HepG2 (cell line): ENCODE data around the gene KIFAP3. TPM values are rescaled to one million over a fixed set of nuclear protein-coding genes. Genes with fewer than 3 reads are reported as not detected.

ENCODE experiments used
- ATAC-seq: fragments of 200-7000 bp; cut with Tn5 transposase; 3 replicates; pipeline ENCODE4 v1.9.1; 2020; ENCODE audit warnings: mild to moderate bottlenecking, moderate library complexity
- Bru-seq: library from RNA; stranded (reverse); fragments of 400-500 nt; gene quantifications from one replicate; lab custom pipeline; 2021; lab: Mats Ljungman, UMichigan
- BruChase-seq, 2 experiments: library from RNA; stranded (reverse); fragments of 400-500 nt; gene quantifications; one replicate each; lab custom pipeline; 2021; lab: Mats Ljungman, UMichigan
- BruUV-seq: library from RNA; stranded (reverse); fragments of 400-500 nt; replicated peaks from 2 replicates; lab custom pipeline; 2021; lab: Mats Ljungman, UMichigan
- CTCF ChIA-PET: fragments of 300-600 bp; formaldehyde crosslinking; extraction: SDS; loops from one replicate; lab custom pipeline; 2021; ENCODE audit warnings: low total read pairs, inconsistent platforms, low intra/inter-chr PET ratio; lab: Yijun Ruan, JAX
- POLR2A ChIA-PET: fragments of 350-600 bp; sonication (Branson Sonifier 250); formaldehyde crosslinking; loops from one replicate; lab custom pipeline; 2020; ENCODE audit warnings: antibody characterized with exemption, inconsistent platforms; lab: Yijun Ruan, JAX
- DNase-seq: peaks from one replicate; pipeline ENCODE4 v3.0.0-alpha.2; 2015; ENCODE audit warnings: low spot score
- FAIRE-seq: peaks from 3 replicates; lab custom pipeline; 2011; peaks lifted over from hg19 to GRCh38; lab: Jason Lieb, UNC
- H2AFZ ChIP-seq: one replicate; pipeline ENCODE4 v1.6.1; 2011; ENCODE audit warnings: low read length, inconsistent platforms
- H3K27ac ChIP-seq: fragments of 300-600 bp; 3 replicates; pipeline ENCODE4 v1.8.0; 2011; ENCODE audit warnings: mixed run types, mild to moderate bottlenecking, mixed read lengths, low read length, inconsistent platforms; ENCODE audit not compliant: insufficient read depth; ENCODE audit errors: extremely low read length
- H3K27me3 ChIP-seq, 2 experiments: fragments of 200-600 bp in 1 of 2; 2 replicates in 1 of 2; 3 replicates in 1 of 2; pipeline versions ENCODE4 v1.6.0 to v1.8.0; 2011; ENCODE audit warnings: low read length in 2 of 2, mild to moderate bottlenecking in 2 of 2, moderate library complexity in 2 of 2, inconsistent platforms in 1 of 2; ENCODE audit not compliant: insufficient read depth in 2 of 2, control insufficient read depth in 1 of 2
- H3K36me3 ChIP-seq, 2 experiments: fragments of 200-600 bp in 1 of 2; replicated peaks in 1 of 2; 2 replicates in 1 of 2; 3 replicates in 1 of 2; pipeline versions ENCODE4 v1.5.1 to v1.8.0; 2011; ENCODE audit warnings: low read length in 2 of 2, inconsistent platforms in 1 of 2; ENCODE audit not compliant: insufficient read depth in 2 of 2, control insufficient read depth in 1 of 2
- H3K4me1 ChIP-seq: 2 replicates; pipeline ENCODE4 v1.5.1; 2012; ENCODE audit warnings: low read length, inconsistent platforms; ENCODE audit not compliant: insufficient read depth
- H3K4me2 ChIP-seq: 2 replicates; pipeline ENCODE4 v1.6.0; 2011; ENCODE audit warnings: low read depth, low read length, inconsistent platforms
- H3K4me3 ChIP-seq, 3 experiments: fragments of 200-600 bp in 1 of 3; sonication (generic), shearing (Covaris generic) in 1 of 3; replicated peaks in 1 of 3; 2 replicates each; pipeline ENCODE4 v1.5.1; 2011 to 2016; ENCODE audit warnings: low read length in 3 of 3, inconsistent platforms in 2 of 3, low read depth in 2 of 3, mild to moderate bottlenecking in 2 of 3, control low read depth in 1 of 3, mixed read lengths in 1 of 3; ENCODE audit not compliant: insufficient read depth in 1 of 3
- H3K79me2 ChIP-seq: one replicate; pipeline ENCODE4 v1.6.1; 2011; ENCODE audit warnings: low read length, inconsistent platforms; ENCODE audit not compliant: insufficient read depth
- H3K9ac ChIP-seq: 2 replicates; pipeline ENCODE4 v1.6.0; 2011; ENCODE audit warnings: mild to moderate bottlenecking, low read depth, low read length, inconsistent platforms; ENCODE audit not compliant: insufficient read depth
- H3K9me3 ChIP-seq: 2 replicates; pipeline ENCODE4 v1.5.1; 2012; ENCODE audit warnings: mild to moderate bottlenecking, low read length
- H4K20me1 ChIP-seq: 2 replicates; pipeline ENCODE4 v1.6.0; 2011; ENCODE audit warnings: inconsistent platforms, mild to moderate bottlenecking, low read length, moderate library complexity; ENCODE audit not compliant: insufficient read depth
- DBP ChIP-seq: sonication (generic); formaldehyde crosslinking; IDR thresholded peaks from 2 replicates; pipeline ENCODE4 v1.4.0; 2020; ENCODE audit warnings: missing genetic modification reagents; ENCODE audit errors: not compliant biosample characterization
- FOSL1 ChIP-seq: sonication (generic); formaldehyde crosslinking; IDR thresholded peaks from 2 replicates; pipeline ENCODE4 v1.9.0; 2021; ENCODE audit warnings: missing genetic modification reagents, borderline replicate concordance
- JUND ChIP-seq: sonication (generic); formaldehyde crosslinking; IDR thresholded peaks from 2 replicates; pipeline ENCODE4 v1.8.0; 2022; ENCODE audit warnings: mild to moderate bottlenecking, missing genetic modification reagents
- KLF16 ChIP-seq, 2 experiments: sonication (generic) in 1 of 2; formaldehyde crosslinking in 1 of 2; IDR thresholded peaks; 2 replicates each; pipeline versions ENCODE4 v1.6.1 to v1.8.0; 2016 to 2023; ENCODE audit warnings: missing genetic modification reagents in 2 of 2, missing compliant biosample characterization in 1 of 2
- MAFF ChIP-seq: IDR thresholded peaks from 2 replicates; pipeline ENCODE4 v1.6.1; 2011; ENCODE audit warnings: low read depth, low read length, improper control_type of control experiment
- MLX ChIP-seq: IDR thresholded peaks from 2 replicates; pipeline ENCODE4 v1.6.1; 2016
- NAIF1 ChIP-seq: sonication (generic); formaldehyde crosslinking; IDR thresholded peaks from 2 replicates; pipeline ENCODE4 v1.5.0; 2020; ENCODE audit warnings: mild to moderate bottlenecking, missing genetic modification reagents, borderline replicate concordance
- NFKBIZ ChIP-seq: IDR thresholded peaks from 2 replicates; pipeline ENCODE4 v1.6.1; 2018; ENCODE audit warnings: missing genetic modification reagents, missing compliant biosample characterization
- NKX3-1 ChIP-seq: sonication (generic); formaldehyde crosslinking; IDR thresholded peaks from 2 replicates; pipeline ENCODE4 v1.5.0; 2020; ENCODE audit warnings: missing genetic modification reagents
- TCF7 ChIP-seq: sonication (generic); IDR thresholded peaks from 2 replicates; pipeline ENCODE4 v1.6.1; 2016; ENCODE audit warnings: antibody characterized with exemption, low read depth
- ZNF530 ChIP-seq: sonication (generic); formaldehyde crosslinking; IDR thresholded peaks from 2 replicates; pipeline ENCODE4 v1.5.0; 2020; ENCODE audit warnings: low read depth, mild to moderate bottlenecking, missing genetic modification reagents
- ZNF775 ChIP-seq: sonication (generic); formaldehyde crosslinking; IDR thresholded peaks from 2 replicates; pipeline ENCODE4 v1.4.0; 2020; ENCODE audit warnings: missing genetic modification reagents, mild to moderate bottlenecking, moderate library complexity, borderline replicate concordance
- ZSCAN12 ChIP-seq: sonication (generic); formaldehyde crosslinking; IDR thresholded peaks from 2 replicates; pipeline ENCODE4 v1.9.0; 2021; ENCODE audit warnings: mild to moderate bottlenecking, missing genetic modification reagents
- WGBS: methylation state at CpG from one replicate; pipeline ENCODE4 v1.1.6; 2017; ENCODE audit warnings: low lambda C conversion rate; 5-methylcytosine and 5-hydroxymethylcytosine counted together
- in situ Hi-C: cut with HindIII; loops from 2 replicates; pipeline ENCODE4 v1.10.0; 2017; ENCODE audit warnings: low pct_unique_long_range_greater_than_20kb; ENCODE audit not compliant: extremely low pct_ligation_motif_present
- intact Hi-C: fragments of 100-400 bp; cut with micrococcal nuclease; formaldehyde crosslinking; loops from one replicate; pipeline ENCODE4 v1.10.0; 2022; ENCODE audit not compliant: unreplicated experiment
- long read RNA-seq, 2 experiments: library from RNA in 1 of 2; library from polyadenylated mRNA in 1 of 2; stranded (forward) in 1 of 2; unstranded in 1 of 2; transcript quantifications; one replicate each; pipeline ENCODE4 v2.0.0, GENCODE V29; 2019 to 2022
- polyA minus RNA-seq, 3 experiments: library from RNA; depleted of rRNA, polyadenylated mRNA; stranded (reverse); fragments of >200 nt; gene quantifications; 2 replicates each; pipeline ENCODE4 v1.2.3, GENCODE V29; 2011; ENCODE audit warnings: low replicate concordance in 1 of 3
- polyA plus RNA-seq, 8 experiments: library from polyadenylated mRNA; depleted of rRNA in 3 of 8; stranded (reverse) in 7 of 8; unstranded in 1 of 8; fragments of >200 nt; fragmentation: Illumina TruSeq in 4 of 8; extraction: Trizol in 4 of 8; gene quantifications; 2 replicates each; pipeline versions ENCODE4 v1.2.1 to v1.2.3, GENCODE V29; 2011 to 2016; ENCODE audit warnings: low read depth in 4 of 8, missing spikeins in 1 of 8, mixed read lengths in 1 of 8; ENCODE audit not compliant: insufficient read depth in 1 of 8
- total RNA-seq, 5 experiments: library from RNA; depleted of rRNA; stranded (reverse); fragments of >200 nt; fragmentation: Illumina TruSeq; extraction: Trizol; gene quantifications; 2 replicates each; pipeline ENCODE4 v1.2.3, GENCODE V29; 2016; ENCODE audit warnings: low read depth in 1 of 5
- TF ChIP-seq, protein P1 (sequence below): IDR thresholded peaks from 2 replicates; pipeline ENCODE4 v1.6.1; 2016; ENCODE audit warnings: mild to moderate bottlenecking

The KIFAP3 gene
- total RNA-seq (2016; rRNA removed; fragmentation: Illumina TruSeq; extraction: Trizol) = 10.0 and 13.1 TPM in 2 replicates
- total RNA-seq (2016; cell fraction: cytosol; rRNA removed; fragmentation: Illumina TruSeq; extraction: Trizol; ENCODE audit: low read depth) = 5.7 and 6.3 TPM in 2 replicates
- total RNA-seq (2016; cell fraction: insoluble cytoplasmic fraction; rRNA removed; fragmentation: Illumina TruSeq; extraction: Trizol) = 10.0 and 12.5 TPM in 2 replicates
- total RNA-seq (2016; cell fraction: membrane; rRNA removed; fragmentation: Illumina TruSeq; extraction: Trizol) = 4.5 and 5.4 TPM in 2 replicates
- 9.2 and 9.6 TPM in 2 replicates for total RNA-seq (2016; cell fraction: nucleus; rRNA removed; fragmentation: Illumina TruSeq; extraction: Trizol)
- 3.2 and 3.4 TPM in 2 replicates for polyA plus RNA-seq (2011; rRNA removed)
- 1.6 and 2.8 TPM in 2 replicates for polyA plus RNA-seq (2011; cell fraction: cytosol; rRNA removed)
- 1.2 and 1.6 TPM in 2 replicates for polyA plus RNA-seq (2011; cell fraction: nucleus; rRNA removed)
- polyA plus RNA-seq (2012) = 5.4 and 6.5 TPM in 2 replicates
- 0.51 and 0.55 TPM in 2 replicates for polyA plus RNA-seq (2016; cell fraction: cytosol; fragmentation: Illumina TruSeq; extraction: Trizol; ENCODE audit: low read depth)
- 10.5 TPM in 2 replicates for polyA plus RNA-seq (2016; cell fraction: insoluble cytoplasmic fraction; fragmentation: Illumina TruSeq; extraction: Trizol; ENCODE audit: low read depth)
- 0.88 and 0.90 TPM in 2 replicates for polyA plus RNA-seq (2016; cell fraction: membrane; fragmentation: Illumina TruSeq; extraction: Trizol; ENCODE audit: low read depth)
- 5.5 and 5.6 TPM in 2 replicates for polyA plus RNA-seq (2016; cell fraction: nucleus; fragmentation: Illumina TruSeq; extraction: Trizol; ENCODE audit: insufficient read depth, low read depth)
- polyA minus RNA-seq (2011; rRNA and poly(A)+ RNA removed; ENCODE audit: low replicate concordance) = 2.2 and 2.7 TPM in 2 replicates
- 3.5 and 5.5 TPM in 2 replicates for polyA minus RNA-seq (2011; cell fraction: cytosol; rRNA and poly(A)+ RNA removed)
- 11.1 and 12.7 TPM in 2 replicates for polyA minus RNA-seq (2011; cell fraction: nucleus; rRNA and poly(A)+ RNA removed)
- Bru-seq, nascent RNA = percentile 49 among the genes with signal in this experiment
- BruChase-seq, experiment 1, labeled RNA remaining after a 6-hour chase = percentile 44 among the genes with signal in this experiment
- percentile 42 among the genes with signal in this experiment for BruChase-seq, experiment 2, labeled RNA remaining after a 2-hour chase
- long read RNA-seq, experiment 1, transcript KIFAP3-201 (20 exons, 2,957 nt) = major isoform, 9 of 12 reads
- long read RNA-seq, experiment 1, partial matches to known transcripts = 2 of 12 reads
- long read RNA-seq, experiment 1, other reads (novel, unspliced or antisense) = 1 of 12 reads
- long read RNA-seq, experiment 2, transcript KIFAP3-201 (20 exons, 2,957 nt) = major isoform, 5 of 10 reads
- long read RNA-seq, experiment 2, partial matches to known transcripts = 3 of 10 reads
- long read RNA-seq, experiment 2, other reads (novel, unspliced or antisense) = 2 of 10 reads

DNA sequence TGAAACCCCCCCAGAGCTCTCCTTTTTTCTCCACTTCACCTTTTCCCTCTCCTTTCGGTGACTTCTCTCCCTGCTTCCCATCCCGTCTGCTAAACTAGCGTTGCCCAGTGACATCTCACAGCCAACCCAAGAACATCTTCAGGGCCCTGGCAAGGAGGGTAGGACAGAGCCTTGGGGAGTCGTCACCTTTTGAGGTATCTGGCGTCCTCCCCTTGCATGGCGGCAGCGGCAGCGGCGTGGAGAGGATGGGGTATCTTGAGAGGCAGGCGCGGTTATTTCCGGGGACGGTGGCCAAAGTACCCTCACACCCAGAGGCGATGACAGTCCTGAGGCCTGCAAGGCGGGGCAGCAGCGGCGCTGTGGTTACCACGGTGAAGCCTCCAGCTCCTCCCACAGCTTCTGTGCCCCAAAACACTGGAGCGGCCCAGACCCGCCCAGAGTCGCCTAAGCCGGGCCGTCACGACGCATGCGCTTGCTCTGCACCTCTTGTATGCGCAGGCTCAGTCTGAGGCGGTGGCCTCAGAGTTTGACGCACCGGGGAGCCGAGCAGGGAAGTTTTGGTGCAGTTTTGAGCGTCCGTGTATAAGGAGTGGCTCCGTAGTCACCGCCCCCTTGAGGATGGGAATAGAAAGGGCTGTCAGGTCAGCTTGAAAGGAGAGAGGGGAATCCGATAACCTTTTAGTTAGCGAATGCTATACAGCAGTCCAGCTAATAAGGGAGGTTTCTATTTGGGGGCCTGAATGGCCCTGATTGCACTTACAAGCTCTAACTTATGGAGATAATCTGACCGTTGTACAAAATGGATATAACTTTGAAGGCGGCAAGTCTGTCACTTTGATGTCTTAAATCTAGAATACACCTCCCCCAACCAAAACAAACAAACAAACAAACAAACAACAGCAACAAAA is at the start of gene KIFAP3:
TSS of gene KIFAP3 (minus strand) at position 446 of the 908 bp plus-strand sequence. CDS start at position 218, 228 bp downstream.
- ATAC-seq (peak; percentile 99), DNase-seq (peak; percentile 97), FAIRE-seq (peak; percentile 84)
- H3K9me3 ChIP-seq = 0 out of 2 replicates have a peak, but pooled peaks cover 4% of the 10 kb centered on the region
- ChIA-PET POLR2A (interaction anchor here (0.9 to 1.3 kb wide), 3 partner anchors 20 to 181 kb away, joined by 3 to 6 read pairs (median 6); no protein-coding TSS in a partner anchor), CTCF (interaction anchor here (1.3 kb wide), 1 partner anchor 145 kb away, joined by 5 read pairs; no protein-coding TSS in a partner anchor)
- no peaks in the 10 kb centered on the region for H3K36me3 ChIP-seq
- H3K4me1 ChIP-seq = peaks cover 15% of the 10 kb centered on the region
- peak within 1 kb of the TSS; percentile 83 for H2AFZ ChIP-seq
- peak within 1 kb of the TSS; percentile 63; the same call in 1 of the 2 replicates for H3K9ac ChIP-seq
- no peaks in the 10 kb centered on the region for H3K79me2 ChIP-seq
- peak within 1 kb of the TSS; percentile 53 for H3K27ac ChIP-seq
- 5% methylated on average over 26 of the region's 39 CpGs for whole genome bisulfite sequencing
- in situ Hi-C loops (no loop called here), intact Hi-C loops (loop anchor here (1.0 to 5.0 kb wide), 3 partner anchors 64 to 456 kb away; no protein-coding TSS in a partner anchor)
- BruUV-seq = no TSS peak
- peak within 1 kb of the TSS; percentile 86 for H3K4me2 ChIP-seq
- no peaks in the 10 kb centered on the region; a peak in 1 of 5 replicates for H3K27me3 ChIP-seq
- H4K20me1 ChIP-seq = no peaks in the 10 kb centered on the region
- peak within 1 kb of the TSS; percentile 68 to 91 (median 80) for H3K4me3 ChIP-seq
- no peak for TF ChIP-seq MAFF
- TF ChIP-seq, protein P1, sequence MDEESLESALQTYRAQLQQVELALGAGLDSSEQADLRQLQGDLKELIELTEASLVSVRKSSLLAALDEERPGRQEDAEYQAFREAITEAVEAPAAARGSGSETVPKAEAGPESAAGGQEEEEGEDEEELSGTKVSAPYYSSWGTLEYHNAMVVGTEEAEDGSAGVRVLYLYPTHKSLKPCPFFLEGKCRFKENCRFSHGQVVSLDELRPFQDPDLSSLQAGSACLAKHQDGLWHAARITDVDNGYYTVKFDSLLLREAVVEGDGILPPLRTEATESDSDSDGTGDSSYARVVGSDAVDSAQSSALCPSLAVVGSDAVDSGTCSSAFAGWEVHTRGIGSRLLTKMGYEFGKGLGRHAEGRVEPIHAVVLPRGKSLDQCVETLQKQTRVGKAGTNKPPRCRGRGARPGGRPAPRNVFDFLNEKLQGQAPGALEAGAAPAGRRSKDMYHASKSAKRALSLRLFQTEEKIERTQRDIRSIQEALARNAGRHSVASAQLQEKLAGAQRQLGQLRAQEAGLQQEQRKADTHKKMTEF (CRISPR knock-in tag) = peak; percentile 63
- TF ChIP-seq ZSCAN12 (CRISPR knock-in tag) = no peak
- peak; percentile 43; the same call in 1 of the 2 replicates for TF ChIP-seq NAIF1
- no peak for TF ChIP-seq JUND (CRISPR knock-in tag)
- TF ChIP-seq NFKBIZ (CRISPR knock-in tag) = no peak
- TF ChIP-seq TCF7 = no peak
- no peak for TF ChIP-seq FOSL1 (CRISPR knock-in tag)
- TF ChIP-seq ZNF775 (CRISPR knock-in tag) = no peak
- TF ChIP-seq ZNF530 (CRISPR knock-in tag) = no peak
- no peak for TF ChIP-seq NKX3-1 (CRISPR knock-in tag)
- no peak for TF ChIP-seq DBP (CRISPR knock-in tag)
- TF ChIP-seq MLX (CRISPR knock-in tag) = no peak
- peak in 1 of 2 experiments; percentile 59; a peak in 1 of 4 replicates for TF ChIP-seq KLF16 (CRISPR knock-in tag; IDR thresholded peaks at IDR 0.05)
